Measurements from ENCODE around the gene P3H1. TPM values are rescaled to one million over a fixed set of nuclear protein-coding genes. Genes with fewer than 3 reads are reported as not detected.
A peak's percentile ranks its signal among the peaks of the same experiment; 100 is the strongest.

The P3H1 gene
- total RNA-seq, 4 donors from 2014 or later = 19.5 to 33.5 (median 24.9) TPM

GRCh38 chr1:42748461-42749410, 18.1 kb downstream of the P3H1 start:
- Histone ChIP-seq H3K27me3 (no peaks in the 10 kb centered on the region), H3K4me3 (no peak overlapping the region), H3K4me1 (no peaks in the 10 kb centered on the region), H3K36me3 (peaks cover 26 to 75% (median 73%) of the 10 kb centered on the region in 4 donors), H3K9me3 (no peaks in the 10 kb centered on the region), H3K27ac (replicated peaks in 1 of 4) (no peak overlapping the region)
- 88% methylated on average over 12 of the region's 14 CpGs for WGBS
- intact Hi-C loops (cut with DNase I) = no loop called here
- DNase-seq (ENCODE audit: extremely low spot score) = no peak
- TF ChIP-seq POLR2A (IDR thresholded peaks at IDR 0.05; ENCODE audit: low read depth) = no peak
- no peak for TF ChIP-seq CTCF (IDR thresholded peaks at IDR 0.05)
- TF ChIP-seq POLR2AphosphoS5 (IDR thresholded peaks at IDR 0.05) = no peak
- TF ChIP-seq EP300 (IDR thresholded peaks at IDR 0.05) = no peak

DNA sequence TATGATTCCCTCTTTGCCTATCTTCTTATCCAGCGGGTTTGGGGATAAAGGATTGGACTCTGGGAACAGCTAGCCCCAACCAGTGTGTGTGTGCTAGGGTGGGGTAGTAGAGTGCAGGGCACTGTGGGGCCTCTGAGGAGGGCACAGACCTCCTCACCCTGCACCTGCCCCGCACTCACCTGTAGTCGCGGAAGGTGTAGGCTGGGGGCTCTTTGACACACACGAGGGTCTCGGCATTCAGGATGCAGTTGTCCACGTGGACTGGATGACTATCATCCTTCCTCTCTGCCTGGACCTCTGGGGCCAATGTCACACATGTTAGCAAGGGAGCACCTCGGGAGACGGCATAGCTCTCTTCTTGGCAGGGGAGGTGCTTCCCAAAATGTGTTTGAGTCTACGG, 18.8 kb downstream of the P3H1 start:
- no peak for DNase-seq (ENCODE audit: extremely low spot score)
- no peaks in the 10 kb centered on the region for H3K9me3 ChIP-seq
- no peaks in the 10 kb centered on the region for H3K27me3 ChIP-seq
- TF ChIP-seq POLR2AphosphoS5 (IDR thresholded peaks at IDR 0.05) = no peak
- TF ChIP-seq CTCF (IDR thresholded peaks at IDR 0.05) = no peak
- H3K36me3 ChIP-seq = peaks cover 22 to 68% (median 66%) of the 10 kb centered on the region in 4 donors
- no peak overlapping the region for H3K4me3 ChIP-seq
- 87% methylated on average over 10 of the region's 10 CpGs for WGBS
- no peak overlapping the region for H3K27ac ChIP-seq (replicated peaks in 1 of 4)
- intact Hi-C loops (cut with DNase I) = no loop called here
- no peaks in the 10 kb centered on the region for H3K4me1 ChIP-seq

- Histone ChIP-seq H3K4me3 (no peak overlapping the region), H3K36me3 (peaks cover 22 to 59% (median 57%) of the 10 kb centered on the region in 4 donors), H3K27ac (replicated peaks in 1 of 4) (no peak overlapping the region), H3K4me1 (no peaks in the 10 kb centered on the region), H3K27me3 (no peaks in the 10 kb centered on the region), H3K9me3 (no peaks in the 10 kb centered on the region)
- peak; percentile 34 to 60 (median 47) for TF ChIP-seq CTCF (IDR thresholded peaks at IDR 0.05)
- TF ChIP-seq POLR2A (IDR thresholded peaks at IDR 0.05; ENCODE audit: low read depth) = no peak
- TF ChIP-seq POLR2AphosphoS5 (IDR thresholded peaks at IDR 0.05) = no peak
- DNase-seq (ENCODE audit: extremely low spot score) = no peak
- intact Hi-C loops (cut with DNase I) = no loop called here
- WGBS = 61% methylated on average over 9 of the region's 14 CpGs
These were observed 19.7 kb downstream of the P3H1 start for GRCh38 chr1:42747125-42747524.

GRCh38 chr1:42746436-42747105, 20.3 kb downstream of the P3H1 start:
- WGBS = 95% methylated on average over 11 of the region's 12 CpGs
- intact Hi-C loops (cut with DNase I) = no loop called here

More at GRCh38 chr1:42746436-42747105, 20.3 kb downstream of the P3H1 start:
- no peak for DNase-seq (ENCODE audit: extremely low spot score)
- no peak overlapping the region for H3K27ac ChIP-seq (replicated peaks in 1 of 4)
- no peak overlapping the region for H3K4me3 ChIP-seq
- H3K4me1 ChIP-seq = no peaks in the 10 kb centered on the region
- peaks cover 22 to 53% (median 51%) of the 10 kb centered on the region in 4 donors for H3K36me3 ChIP-seq
- H3K27me3 ChIP-seq = no peaks in the 10 kb centered on the region
- TF ChIP-seq POLR2AphosphoS5 (IDR thresholded peaks at IDR 0.05) (no peak), POLR2A (IDR thresholded peaks at IDR 0.05; ENCODE audit: low read depth) (no peak), CTCF (IDR thresholded peaks at IDR 0.05) (no peak), EP300 (IDR thresholded peaks at IDR 0.05) (no peak)
- H3K9me3 ChIP-seq = no peaks in the 10 kb centered on the region

All from esophagus muscularis mucosa (tissue), 4 donors.